Sigmoid colon (tissue), 7 donors: ENCODE data around the gene BBS1. TPM values are rescaled to one million over a fixed set of nuclear protein-coding genes. Genes with fewer than 3 reads are reported as not detected.

Experiments used
- DNase-seq: peaks from one replicate; pipeline ENCODE4 v3.0.0-alpha.2; 2019
- H3K27ac ChIP-seq, 4 donors: fragments of 200-600 bp; sonication (generic); one replicate each; pipeline ENCODE4 v1.5.1; 2016 to 2019; ENCODE audit warnings: mild to moderate bottlenecking in 1 of 4
- H3K27me3 ChIP-seq, 3 donors: fragments of 200-600 bp; sonication (generic); one replicate each; pipeline ENCODE4 v1.5.1; 2019; ENCODE audit warnings: mild to moderate bottlenecking in 1 of 3
- H3K36me3 ChIP-seq, 4 donors: fragments of 200-600 bp; sonication (generic); one replicate each; pipeline ENCODE4 v1.5.1; 2016 to 2019
- H3K4me1 ChIP-seq, 4 donors: fragments of 200-600 bp; sonication (generic); one replicate each; pipeline ENCODE4 v1.5.1; 2017 to 2019
- H3K4me3 ChIP-seq, 4 donors: fragments of 200-600 bp; sonication (generic); one replicate each; pipeline ENCODE4 v1.5.1; 2017 to 2019; ENCODE audit warnings: mild to moderate bottlenecking in 2 of 4, moderate library complexity in 1 of 4
- H3K9me3 ChIP-seq, 4 donors: fragments of 200-600 bp in 3 of 4; sonication (generic) in 3 of 4; one replicate each; pipeline versions ENCODE4 v1.5.1 to v1.6.1; 2013 to 2019
- EP300 ChIP-seq, 4 donors: sonication (generic); formaldehyde crosslinking; IDR thresholded peaks; one replicate each; pipeline ENCODE4 v1.6.1; 2017; ENCODE audit warnings: antibody characterized with exemption in 4 of 4
- POLR2A ChIP-seq, 2 donors: fragments of 450-650 bp; IDR thresholded peaks; one replicate each; pipeline ENCODE4 v1.6.1; 2016; ENCODE audit warnings: antibody characterized with exemption in 2 of 2, mild to moderate bottlenecking in 2 of 2, moderate library complexity in 2 of 2
- POLR2AphosphoS5 ChIP-seq, 4 donors: sonication (generic); formaldehyde crosslinking; IDR thresholded peaks; one replicate each; pipeline ENCODE4 v1.6.1; 2017; ENCODE audit warnings: antibody characterized with exemption in 4 of 4
- WGBS, 2 donors: extraction: QIAGEN DNeasy Blood & Tissue Kit; methylation state at CpG; one replicate each; pipeline ENCODE4 v1.1.7; 2013; 5-methylcytosine and 5-hydroxymethylcytosine counted together
- intact Hi-C: fragments of 100-400 bp; cut with DNase I; formaldehyde crosslinking; loops from one replicate; pipeline ENCODE4 v1.15.1; 2023
- polyA plus RNA-seq, 3 donors: library from polyadenylated mRNA; stranded (reverse); fragments of 200-250 nt; gene quantifications; one replicate each; pipeline ENCODE4 v1.2.3, GENCODE V29; 2013
- total RNA-seq, 4 donors: library from RNA; depleted of rRNA; stranded (reverse); fragments of >200 nt; gene quantifications; one replicate each; pipeline ENCODE4 v1.1.0, GENCODE V29; 2016
- TF ChIP-seq, protein P1 (sequence below), 4 experiments: fragments of 450-650 bp in 3 of 4; fragments of 200-600 bp in 1 of 4; IDR thresholded peaks; one replicate each; pipeline ENCODE4 v1.5.1; 2016 to 2019; ENCODE audit warnings: antibody characterized with exemption in 4 of 4, mild to moderate bottlenecking in 3 of 4, moderate library complexity in 2 of 4
- donor health status: healthy with polysubstance abuse.
- donor health status: Bipolar disorder and iron deficiency.
- donor health status: healthy.

BBS1 gene
- total and polyA plus RNA-seq, 7 donors: 7.8 to 91.4 (median 50.2) TPM

DNA sequence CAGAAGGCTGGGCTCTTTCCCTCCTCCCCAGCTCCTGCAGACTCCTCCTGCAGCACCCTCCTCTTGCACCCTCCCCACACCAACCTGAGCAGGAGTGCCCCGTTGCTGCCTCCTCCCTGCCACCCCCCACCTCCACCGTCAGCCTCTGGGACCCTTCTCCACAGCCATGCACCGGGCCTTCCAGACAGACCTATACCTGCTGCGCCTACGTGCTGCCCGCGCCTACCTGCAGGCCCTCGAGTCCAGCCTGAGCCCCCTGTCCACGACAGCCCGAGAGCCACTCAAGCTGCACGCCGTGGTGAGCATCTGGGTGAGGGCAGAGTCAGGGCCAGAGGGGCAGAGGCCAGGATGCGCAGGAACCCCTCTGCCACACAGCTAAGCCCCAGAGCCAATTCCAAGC lies 19.2 kb downstream of the BBS1 start:
- Histone ChIP-seq H3K4me1 (no peaks in the 10 kb centered on the region), H3K36me3 (peaks cover 0 to 63% (median 25%) of the 10 kb centered on the region in 4 donors), H3K4me3 (no peak overlapping the region), H3K9me3 (no peaks in the 10 kb centered on the region), H3K27ac (no peak overlapping the region), H3K27me3 (no peaks in the 10 kb centered on the region)
- DNase-seq: no peak
- TF ChIP-seq EP300 (IDR thresholded peaks at IDR 0.05): no peak
- TF ChIP-seq, protein P1, sequence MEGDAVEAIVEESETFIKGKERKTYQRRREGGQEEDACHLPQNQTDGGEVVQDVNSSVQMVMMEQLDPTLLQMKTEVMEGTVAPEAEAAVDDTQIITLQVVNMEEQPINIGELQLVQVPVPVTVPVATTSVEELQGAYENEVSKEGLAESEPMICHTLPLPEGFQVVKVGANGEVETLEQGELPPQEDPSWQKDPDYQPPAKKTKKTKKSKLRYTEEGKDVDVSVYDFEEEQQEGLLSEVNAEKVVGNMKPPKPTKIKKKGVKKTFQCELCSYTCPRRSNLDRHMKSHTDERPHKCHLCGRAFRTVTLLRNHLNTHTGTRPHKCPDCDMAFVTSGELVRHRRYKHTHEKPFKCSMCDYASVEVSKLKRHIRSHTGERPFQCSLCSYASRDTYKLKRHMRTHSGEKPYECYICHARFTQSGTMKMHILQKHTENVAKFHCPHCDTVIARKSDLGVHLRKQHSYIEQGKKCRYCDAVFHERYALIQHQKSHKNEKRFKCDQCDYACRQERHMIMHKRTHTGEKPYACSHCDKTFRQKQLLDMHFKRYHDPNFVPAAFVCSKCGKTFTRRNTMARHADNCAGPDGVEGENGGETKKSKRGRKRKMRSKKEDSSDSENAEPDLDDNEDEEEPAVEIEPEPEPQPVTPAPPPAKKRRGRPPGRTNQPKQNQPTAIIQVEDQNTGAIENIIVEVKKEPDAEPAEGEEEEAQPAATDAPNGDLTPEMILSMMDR (IDR thresholded peaks at IDR 0.05): no peak
- no peak for TF ChIP-seq POLR2AphosphoS5 (IDR thresholded peaks at IDR 0.05)
- no peak for TF ChIP-seq POLR2A (IDR thresholded peaks at IDR 0.05)
- intact Hi-C loops: no loop called here
- WGBS, 2 donors: 88 to 94% methylated on average over 13 of the region's 13 CpGs

DNA sequence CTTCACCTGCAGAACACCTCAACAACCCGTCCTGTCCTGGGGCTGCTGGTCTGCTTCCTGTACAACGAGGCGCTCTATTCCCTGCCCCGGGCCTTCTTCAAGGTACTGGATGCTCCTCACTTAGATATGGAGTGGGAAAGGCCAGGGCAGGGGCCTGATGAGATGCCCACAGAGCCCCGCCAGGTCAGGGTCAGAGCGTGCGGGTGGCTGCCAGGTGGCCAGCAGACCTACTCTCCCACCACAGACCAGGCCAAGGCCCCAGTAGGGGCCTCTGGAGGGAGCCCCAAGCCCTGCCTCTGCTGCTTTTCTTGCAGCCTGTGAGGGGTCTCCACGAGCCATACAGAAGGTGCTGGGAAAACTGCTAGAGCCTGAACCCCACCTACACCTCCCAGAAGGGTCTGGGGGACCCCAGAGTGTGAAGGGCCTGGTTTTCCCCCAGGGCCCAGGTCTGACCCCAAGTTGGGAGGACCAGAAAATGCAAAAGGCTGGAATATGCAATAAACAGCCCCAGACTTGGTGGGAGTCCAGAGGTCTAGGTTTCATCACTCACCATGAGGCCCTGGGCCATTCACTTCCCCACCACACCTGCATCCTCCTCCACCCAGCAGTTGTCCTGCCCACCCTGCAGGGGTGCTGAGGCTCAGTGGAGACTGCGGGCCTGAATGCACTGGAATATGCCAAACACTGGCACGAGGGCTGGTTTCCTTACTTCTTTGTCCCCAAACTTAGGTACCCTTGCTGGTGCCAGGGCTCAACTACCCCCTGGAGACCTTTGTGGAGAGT lies 20.7 kb downstream of the BBS1 start:
- Histone ChIP-seq H3K27ac (no peak overlapping the region), H3K4me1 (no peaks in the 10 kb centered on the region), H3K27me3 (no peaks in the 10 kb centered on the region), H3K9me3 (no peaks in the 10 kb centered on the region), H3K4me3 (no peak overlapping the region), H3K36me3 (peaks cover 4 to 75% (median 27%) of the 10 kb centered on the region in 4 donors)
- DNase-seq: no peak
- no peak for TF ChIP-seq POLR2A (IDR thresholded peaks at IDR 0.05)
- no peak for TF ChIP-seq EP300 (IDR thresholded peaks at IDR 0.05)
- TF ChIP-seq, protein P1 (IDR thresholded peaks at IDR 0.05): no peak
- no peak for TF ChIP-seq POLR2AphosphoS5 (IDR thresholded peaks at IDR 0.05)
- 89 to 93% methylated on average over 10 of the region's 10 CpGs for WGBS, 2 donors
- intact Hi-C loops: no loop called here

DNA sequence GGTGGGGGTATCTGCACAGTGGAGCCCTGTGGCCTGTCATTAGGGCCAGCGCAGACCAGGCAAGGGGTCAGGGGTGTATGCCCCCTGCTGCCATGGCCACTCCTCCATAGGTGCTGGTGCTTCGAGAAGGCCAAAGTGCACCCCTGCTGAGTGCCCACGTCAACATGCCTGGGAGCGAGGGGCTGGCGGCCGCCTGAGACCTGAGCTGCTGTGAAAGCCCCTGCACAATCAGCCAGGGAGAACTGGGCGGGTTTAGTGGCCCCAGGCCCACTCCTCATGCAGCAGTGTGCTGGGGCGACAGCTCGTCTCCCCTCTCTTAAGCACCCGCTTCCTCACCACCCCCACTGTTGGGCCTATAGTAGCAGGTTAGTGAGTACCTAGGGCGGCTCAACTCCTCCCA lies 21.4 kb downstream of the BBS1 start:
- intact Hi-C loops: no loop called here
- no peaks in the 10 kb centered on the region for H3K9me3 ChIP-seq
- H3K27ac ChIP-seq: no peak overlapping the region
- no peaks in the 10 kb centered on the region for H3K4me1 ChIP-seq
- peaks cover 4 to 75% (median 24%) of the 10 kb centered on the region in 4 donors for H3K36me3 ChIP-seq
- no peak for DNase-seq
- H3K27me3 ChIP-seq: no peaks in the 10 kb centered on the region
- WGBS, 2 donors: 96% methylated on average over 11 of the region's 11 CpGs
- TF ChIP-seq POLR2A (IDR thresholded peaks at IDR 0.05): no peak
- TF ChIP-seq, protein P1 (IDR thresholded peaks at IDR 0.05): no peak
- H3K4me3 ChIP-seq: no peak overlapping the region

DNA sequence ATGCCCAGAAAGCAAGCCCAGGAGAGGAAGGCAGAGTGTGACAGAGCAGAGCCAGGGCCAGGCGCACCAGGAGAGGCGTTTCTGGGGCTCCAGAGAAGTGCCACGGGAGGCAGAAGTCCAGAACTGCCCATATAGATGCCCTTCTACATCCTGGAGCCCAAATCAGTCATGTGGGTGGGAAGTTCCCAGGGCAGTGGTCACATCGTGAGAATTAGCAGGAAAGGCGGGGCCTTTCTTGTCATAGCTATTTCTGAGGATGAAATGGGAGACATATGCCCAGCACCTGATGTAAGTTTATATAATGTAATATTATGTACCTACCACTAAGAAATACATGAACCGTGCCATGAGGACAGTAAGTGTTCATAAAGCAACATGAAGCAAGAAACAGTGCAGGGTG lies 22.3 kb downstream of the BBS1 start:
- intact Hi-C loops: no loop called here
- no peaks in the 10 kb centered on the region for H3K4me1 ChIP-seq
- H3K36me3 ChIP-seq: peaks cover 4 to 72% (median 22%) of the 10 kb centered on the region in 4 donors
- 80 to 82% methylated on average over 6 of the region's 6 CpGs for WGBS, 2 donors
- no peak for TF ChIP-seq POLR2AphosphoS5 (IDR thresholded peaks at IDR 0.05)
- H3K9me3 ChIP-seq: no peaks in the 10 kb centered on the region
- H3K27ac ChIP-seq: no peak overlapping the region
- no peak overlapping the region for H3K4me3 ChIP-seq
- no peaks in the 10 kb centered on the region for H3K27me3 ChIP-seq
- DNase-seq: no peak

DNA sequence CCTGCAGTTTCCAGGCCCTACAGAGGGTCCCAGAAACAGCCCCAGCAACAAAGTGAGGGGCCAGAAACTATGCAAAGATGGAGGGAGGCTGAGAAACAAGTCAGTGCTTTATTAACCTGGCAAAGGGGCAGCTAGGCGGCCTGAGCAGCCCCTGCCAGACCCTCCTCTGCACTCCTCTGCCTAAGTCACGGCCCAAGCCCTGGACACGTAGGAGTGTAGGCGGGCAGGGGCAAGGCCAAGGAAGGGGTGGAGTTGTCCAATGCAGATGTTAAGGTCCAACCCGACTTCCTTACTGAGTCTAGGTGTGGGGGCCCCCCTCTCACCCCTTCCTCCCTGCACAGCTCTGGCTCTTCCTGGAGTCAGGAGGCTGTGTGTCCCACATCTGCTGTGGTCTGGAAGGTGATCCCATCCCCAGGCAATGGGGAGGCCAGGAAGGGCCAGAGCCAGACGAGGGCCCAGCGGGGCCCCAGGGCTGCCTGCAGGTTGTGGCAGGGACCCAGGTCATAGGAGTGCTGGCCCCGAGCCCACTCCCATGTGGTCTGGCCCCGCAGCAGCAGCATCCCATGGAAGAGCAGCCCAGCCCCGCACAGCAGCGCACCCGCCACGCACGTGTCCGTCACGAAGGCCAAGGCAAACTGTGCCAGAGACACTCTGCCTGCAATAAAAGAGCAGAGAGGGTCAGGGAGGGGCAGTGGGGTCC lies 28.9 kb downstream of the BBS1 start:
- TF ChIP-seq, protein P1 (IDR thresholded peaks at IDR 0.05): no peak
- peak in 1 of 4 donors; percentile 7 for TF ChIP-seq POLR2AphosphoS5 (IDR thresholded peaks at IDR 0.05)
- Histone ChIP-seq H3K4me1 (peaks cover 0 to 12% (median 10%) of the 10 kb centered on the region in 4 donors), H3K27ac (no peak overlapping the region), H3K36me3 (peaks cover 4 to 61% (median 14%) of the 10 kb centered on the region in 4 donors), H3K27me3 (no peaks in the 10 kb centered on the region), H3K4me3 (no peak overlapping the region), H3K9me3 (no peaks in the 10 kb centered on the region)
- 87 to 90% methylated on average over 16 of the region's 16 CpGs for WGBS, 2 donors
- no peak for DNase-seq
- intact Hi-C loops: no loop called here
